Activated effector memory CD4-positive, alpha-beta T cell treated with Interleukin-2 at 50 U/mL for 16 hours (primary cell): ENCODE data around the gene PKP4.
"Not testable (repeated sequence)": the region's sequence is repeated elsewhere in the genome, so short reads cannot be mapped to it uniquely, and the experiment has no call there.

ENCODE experiments used
- DNase-seq: peaks from one replicate; pipeline ENCODE4 v3.0.0-alpha.2; 2020

Gene PKP4, protein sequence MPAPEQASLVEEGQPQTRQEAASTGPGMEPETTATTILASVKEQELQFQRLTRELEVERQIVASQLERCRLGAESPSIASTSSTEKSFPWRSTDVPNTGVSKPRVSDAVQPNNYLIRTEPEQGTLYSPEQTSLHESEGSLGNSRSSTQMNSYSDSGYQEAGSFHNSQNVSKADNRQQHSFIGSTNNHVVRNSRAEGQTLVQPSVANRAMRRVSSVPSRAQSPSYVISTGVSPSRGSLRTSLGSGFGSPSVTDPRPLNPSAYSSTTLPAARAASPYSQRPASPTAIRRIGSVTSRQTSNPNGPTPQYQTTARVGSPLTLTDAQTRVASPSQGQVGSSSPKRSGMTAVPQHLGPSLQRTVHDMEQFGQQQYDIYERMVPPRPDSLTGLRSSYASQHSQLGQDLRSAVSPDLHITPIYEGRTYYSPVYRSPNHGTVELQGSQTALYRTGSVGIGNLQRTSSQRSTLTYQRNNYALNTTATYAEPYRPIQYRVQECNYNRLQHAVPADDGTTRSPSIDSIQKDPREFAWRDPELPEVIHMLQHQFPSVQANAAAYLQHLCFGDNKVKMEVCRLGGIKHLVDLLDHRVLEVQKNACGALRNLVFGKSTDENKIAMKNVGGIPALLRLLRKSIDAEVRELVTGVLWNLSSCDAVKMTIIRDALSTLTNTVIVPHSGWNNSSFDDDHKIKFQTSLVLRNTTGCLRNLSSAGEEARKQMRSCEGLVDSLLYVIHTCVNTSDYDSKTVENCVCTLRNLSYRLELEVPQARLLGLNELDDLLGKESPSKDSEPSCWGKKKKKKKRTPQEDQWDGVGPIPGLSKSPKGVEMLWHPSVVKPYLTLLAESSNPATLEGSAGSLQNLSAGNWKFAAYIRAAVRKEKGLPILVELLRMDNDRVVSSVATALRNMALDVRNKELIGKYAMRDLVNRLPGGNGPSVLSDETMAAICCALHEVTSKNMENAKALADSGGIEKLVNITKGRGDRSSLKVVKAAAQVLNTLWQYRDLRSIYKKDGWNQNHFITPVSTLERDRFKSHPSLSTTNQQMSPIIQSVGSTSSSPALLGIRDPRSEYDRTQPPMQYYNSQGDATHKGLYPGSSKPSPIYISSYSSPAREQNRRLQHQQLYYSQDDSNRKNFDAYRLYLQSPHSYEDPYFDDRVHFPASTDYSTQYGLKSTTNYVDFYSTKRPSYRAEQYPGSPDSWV

DNA sequence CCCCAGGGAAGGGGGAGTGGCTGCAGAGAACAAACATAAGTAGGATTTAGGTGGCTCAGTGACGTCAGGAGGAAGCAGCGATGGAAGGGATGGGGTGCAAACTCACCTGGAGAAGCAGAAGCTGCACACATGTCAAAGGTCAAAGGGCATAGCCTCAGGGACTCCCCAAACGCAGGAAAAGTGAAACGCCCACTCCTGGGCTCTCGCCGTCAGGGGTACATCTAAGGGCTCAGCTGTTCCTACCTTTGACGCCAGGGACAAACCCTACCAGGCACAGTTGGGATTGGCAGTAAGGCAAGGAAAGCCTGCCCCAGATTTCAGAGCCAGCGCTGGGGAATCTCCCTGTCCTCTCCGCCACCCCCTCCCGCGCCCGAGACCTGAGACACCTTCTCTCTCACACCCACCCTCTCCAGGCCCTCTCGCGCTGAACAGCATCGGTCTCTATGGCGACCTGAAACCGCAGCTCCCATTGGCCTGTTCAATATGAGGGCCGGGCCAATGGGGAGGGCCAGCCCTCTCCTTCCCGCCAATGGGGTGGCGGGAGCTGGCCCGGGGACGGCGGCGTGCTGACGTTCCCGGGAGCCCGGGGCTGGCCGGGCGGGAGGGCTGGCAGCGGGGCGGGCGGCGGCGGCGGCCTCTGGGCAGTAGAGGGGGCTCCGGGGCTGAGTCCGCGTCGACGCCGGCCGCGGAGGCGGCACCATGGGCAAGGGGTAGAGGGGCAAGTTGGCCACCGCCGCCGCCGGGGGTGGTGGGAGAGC lies at the start of gene PKP4, which contains the start of gene CCDC148:
Gene PKP4, plus strand, starts transcription at position 644 of the 758 bp plus-strand sequence. CDS start 76,233 bp downstream, outside the sequence.
Gene CCDC148, minus strand, starts transcription at position 445 of the 758 bp plus-strand sequence. Its CDS starts 314 bp downstream, at position 131.
- DNase-seq: peak; percentile 79

GRCh38 chr2:158407031-158407430 lies 49.7 kb upstream of the PKP4 start:
- no peak for DNase-seq

DNA sequence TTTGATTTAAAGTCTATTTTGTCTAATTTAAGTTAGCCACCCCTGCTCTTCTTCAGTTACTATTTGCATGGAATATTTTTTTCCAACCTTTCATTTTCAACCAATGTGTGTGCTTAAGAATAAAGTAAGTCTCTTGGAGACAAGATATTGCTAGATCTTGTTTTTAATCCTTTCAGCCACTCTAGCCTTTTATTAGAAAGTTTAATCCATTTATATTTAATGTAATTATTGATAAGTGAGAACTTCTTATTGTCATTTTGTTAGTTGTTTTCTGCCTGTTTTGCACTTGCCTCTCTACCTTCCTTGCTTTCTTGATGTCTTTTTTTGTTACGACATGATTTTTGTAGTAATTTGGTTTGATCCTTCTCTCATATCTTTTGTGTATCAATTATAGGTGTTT lies 46.6 kb upstream of the PKP4 start:
- DNase-seq: no peak

DNA sequence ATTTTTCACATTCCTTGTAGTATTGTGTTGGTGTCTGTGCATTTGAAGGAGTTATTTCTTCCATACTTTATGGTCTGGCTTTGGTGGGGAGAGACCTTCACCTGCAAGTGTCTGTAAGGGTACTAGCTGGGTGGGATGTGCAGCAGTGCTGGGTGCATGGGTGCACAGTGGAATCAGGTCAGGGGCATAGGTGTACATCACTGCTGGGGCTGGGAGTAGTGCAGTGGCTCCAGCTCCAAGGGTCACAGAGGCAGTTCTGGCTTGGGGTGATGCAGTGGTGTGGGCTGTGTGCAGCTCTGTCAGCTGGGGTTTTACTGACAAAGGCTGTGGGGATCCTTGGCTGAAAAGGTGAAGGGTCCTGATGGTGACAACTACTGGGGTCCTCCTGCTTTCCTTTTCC lies 45.0 kb upstream of the PKP4 start:
- no peak for DNase-seq

DNA sequence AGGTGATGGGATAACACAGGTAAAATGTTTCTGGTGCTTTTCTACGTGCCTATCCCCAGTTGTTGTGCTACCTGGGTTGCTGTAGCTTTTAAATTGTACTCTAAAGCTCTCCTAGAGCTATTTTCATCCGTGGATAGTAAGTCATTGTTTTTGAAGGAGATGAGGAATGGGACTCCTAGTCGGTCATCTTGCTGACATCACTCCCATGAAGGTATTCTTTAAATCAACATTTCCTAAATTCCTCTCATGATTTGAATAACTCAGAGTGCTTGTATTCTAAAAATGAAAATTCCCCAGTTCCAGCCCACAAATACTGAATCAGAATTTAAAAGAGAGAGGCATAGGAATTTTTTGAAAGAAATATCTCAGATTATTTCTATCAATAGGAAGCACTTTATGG lies 44.5 kb upstream of the PKP4 start:
- no peak for DNase-seq

GRCh38 chr2:158413581-158413980 lies 43.2 kb upstream of the PKP4 start:
- DNase-seq: no peak

DNA sequence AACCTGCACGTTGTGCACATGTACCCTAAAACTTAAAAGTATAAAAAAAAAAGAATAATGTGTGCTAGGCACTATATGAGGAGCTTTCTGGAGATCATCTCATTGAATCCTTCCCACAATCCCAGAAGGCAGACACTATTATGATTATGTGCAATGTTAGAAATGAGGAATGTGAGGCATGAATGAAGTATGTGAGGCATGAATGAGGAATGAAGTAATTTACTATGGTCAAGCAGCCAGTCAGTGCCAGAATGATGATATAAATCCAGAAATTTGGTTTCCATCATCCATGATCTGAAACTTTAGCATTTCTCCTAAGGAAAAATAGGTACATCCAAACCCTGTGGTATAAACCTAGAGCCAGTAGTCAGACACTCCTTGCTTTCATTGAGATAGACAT lies 42.2 kb upstream of the PKP4 start:
- no peak for DNase-seq

DNA sequence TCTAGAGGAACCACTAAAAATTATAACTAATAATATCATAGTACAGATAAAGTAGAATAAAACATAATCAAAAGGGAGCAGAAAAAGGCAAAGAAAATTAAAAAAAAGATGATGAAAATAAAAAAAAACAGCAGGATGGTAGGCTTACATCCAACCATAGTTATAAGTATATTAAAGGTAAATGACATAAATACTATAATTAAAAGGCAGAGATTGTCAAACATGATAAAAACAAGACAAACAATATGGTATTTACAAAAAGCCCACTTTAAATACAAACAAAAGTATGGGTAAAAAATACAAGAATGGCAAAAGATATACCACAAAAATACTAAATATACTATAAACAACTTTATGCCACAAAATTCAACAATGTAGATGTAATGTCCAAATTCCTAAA lies 24.6 kb upstream of the PKP4 start:
- no peak for DNase-seq

- not testable (repeated sequence) for DNase-seq
Observed at GRCh38 chr2:158433716-158434115, 23.0 kb upstream of the PKP4 start.

GRCh38 chr2:158439062-158439461 lies 17.7 kb upstream of the PKP4 start:
- not testable (repeated sequence) for DNase-seq

DNA sequence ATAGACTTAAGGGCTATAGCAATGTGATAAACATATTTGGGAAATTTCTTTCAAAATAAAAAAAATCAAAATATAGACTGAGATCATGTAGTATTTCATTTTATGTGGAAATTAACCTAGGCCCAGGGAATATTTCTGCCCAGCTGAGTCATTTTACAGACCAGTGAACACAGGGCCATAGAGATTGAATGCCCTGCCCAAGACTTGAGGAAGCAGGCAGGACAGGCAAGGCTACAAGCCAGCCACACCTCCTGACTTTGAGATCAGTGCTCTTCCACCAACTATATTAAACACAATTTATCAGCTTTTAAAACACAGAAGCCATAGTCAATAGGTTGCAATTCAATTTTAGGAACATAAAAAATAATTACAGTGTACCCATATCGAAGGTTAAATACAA lies 13.1 kb upstream of the PKP4 start:
- no peak for DNase-seq

DNA sequence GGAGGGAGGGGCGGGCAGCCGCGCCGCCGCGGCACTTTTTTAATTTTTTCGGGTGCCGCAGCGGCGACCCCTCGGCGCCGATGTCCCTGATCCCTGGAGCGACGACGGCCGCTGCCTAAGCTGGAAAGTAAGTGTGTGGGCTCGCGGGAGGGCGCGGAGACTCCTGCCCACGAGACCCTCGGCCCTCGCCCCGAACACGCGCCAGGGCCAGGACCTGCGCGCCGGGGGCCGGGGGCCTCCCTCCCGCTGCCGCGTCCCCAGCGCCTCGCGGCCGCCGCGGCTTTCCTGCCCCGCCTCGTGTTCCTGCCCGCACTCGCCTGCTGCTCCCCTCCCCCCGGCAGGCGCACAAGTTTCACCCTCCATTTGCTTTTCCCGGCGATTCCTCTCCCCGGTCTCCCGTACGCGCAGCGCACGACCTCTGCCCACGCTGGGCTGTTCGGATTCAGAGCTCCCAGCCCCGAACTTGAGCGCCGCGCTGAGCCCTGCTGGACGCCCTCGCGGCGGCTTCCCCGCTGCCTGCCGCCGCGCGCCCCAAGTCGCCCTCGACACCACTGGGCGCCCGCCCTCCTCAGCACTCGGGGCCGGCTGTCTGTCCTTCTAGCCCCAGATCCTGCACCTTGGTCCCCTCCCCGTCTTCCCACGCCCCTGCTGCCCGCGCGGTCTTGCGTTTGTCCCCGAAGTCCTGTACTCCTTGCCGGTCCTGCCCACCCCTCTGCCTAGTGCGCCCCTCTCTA lies 507 bp downstream of the PKP4 start:
- DNase-seq: peak; percentile 50

DNA sequence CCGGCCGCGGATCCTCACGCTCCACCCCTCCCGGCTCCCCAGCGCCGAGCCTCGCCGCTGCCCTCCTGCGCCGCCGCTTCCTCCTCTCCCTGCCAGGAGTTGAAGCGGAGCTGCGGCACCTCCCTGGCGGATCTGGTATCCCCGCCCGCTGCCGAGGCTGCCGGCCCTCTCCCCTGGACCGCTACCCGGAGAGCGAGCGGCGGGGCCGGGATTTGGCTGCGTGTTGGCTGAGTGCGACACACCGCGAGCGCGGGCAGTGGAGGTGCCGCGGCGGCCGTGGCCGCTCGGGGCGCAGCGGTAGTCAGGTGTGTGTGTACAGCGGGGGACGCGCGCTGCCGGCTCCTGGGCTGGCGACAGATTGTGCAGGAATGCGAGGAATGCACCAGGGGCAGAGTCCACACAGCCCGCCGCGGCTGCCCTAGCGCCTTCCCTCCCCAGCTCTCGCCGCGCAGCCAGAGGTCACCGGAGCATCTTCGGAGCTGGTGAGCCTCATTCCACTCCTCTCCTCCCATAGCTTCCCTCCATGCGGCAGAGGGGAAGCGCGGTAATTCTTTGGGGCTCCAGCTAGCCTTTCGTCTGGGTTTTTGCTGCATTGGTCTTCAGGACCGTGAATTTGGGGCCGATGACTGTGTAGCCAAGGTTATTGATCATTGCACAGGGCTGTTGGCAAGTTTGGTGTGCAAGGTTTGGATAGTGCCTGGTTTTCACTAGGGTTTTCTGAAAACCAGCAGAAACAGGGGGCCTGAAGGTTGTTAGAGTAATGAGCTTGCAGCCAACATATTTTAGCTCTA lies 1.3 kb downstream of the PKP4 start:
- DNase-seq: no peak

- DNase-seq: no peak
Observed at GRCh38 chr2:158458617-158458920, 1.8 kb downstream of the PKP4 start.

GRCh38 chr2:158459161-158460003 lies 2.6 kb downstream of the PKP4 start:
- no peak for DNase-seq

GRCh38 chr2:158460632-158461297 lies 4.0 kb downstream of the PKP4 start:
- no peak for DNase-seq

DNA sequence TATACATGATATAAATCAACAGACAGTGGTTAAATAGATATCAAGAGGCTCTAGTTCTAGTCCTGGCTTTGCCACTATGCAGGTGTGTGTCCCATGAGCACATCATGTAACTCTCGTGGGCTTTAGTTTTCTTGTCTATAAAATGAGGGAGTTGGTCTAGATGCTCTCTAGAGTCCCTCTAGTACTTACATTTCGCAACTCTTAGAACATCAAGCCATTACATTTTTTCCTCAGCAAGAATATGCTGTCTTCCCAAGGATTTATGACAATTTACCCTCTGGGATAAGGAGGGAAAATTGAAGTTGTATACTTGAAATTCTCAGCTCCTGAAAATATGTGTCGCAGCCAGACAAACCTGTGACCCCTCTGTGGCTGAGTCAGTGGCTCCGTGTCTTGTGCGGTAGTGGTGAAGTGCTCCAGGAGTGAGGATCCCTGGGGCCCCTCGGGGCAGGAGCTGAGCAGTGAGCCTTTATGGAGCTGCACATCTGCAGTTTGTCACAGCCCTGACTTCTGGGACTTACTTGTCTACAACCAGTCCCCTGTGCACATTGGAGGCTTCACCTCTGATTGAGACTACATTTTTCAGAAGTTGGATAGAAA lies 6.8 kb downstream of the PKP4 start:
- DNase-seq: no peak

- no peak for DNase-seq
Observed at GRCh38 chr2:158464426-158465281, 7.9 kb downstream of the PKP4 start.
